ENCODE measurements around the gene FBN1. TPM values are rescaled to one million over a fixed set of nuclear protein-coding genes. Genes with fewer than 3 reads are reported as not detected.

Gene FBN1
- total RNA-seq, 1 experiment from 2014 or later = 5.5 TPM

DNA sequence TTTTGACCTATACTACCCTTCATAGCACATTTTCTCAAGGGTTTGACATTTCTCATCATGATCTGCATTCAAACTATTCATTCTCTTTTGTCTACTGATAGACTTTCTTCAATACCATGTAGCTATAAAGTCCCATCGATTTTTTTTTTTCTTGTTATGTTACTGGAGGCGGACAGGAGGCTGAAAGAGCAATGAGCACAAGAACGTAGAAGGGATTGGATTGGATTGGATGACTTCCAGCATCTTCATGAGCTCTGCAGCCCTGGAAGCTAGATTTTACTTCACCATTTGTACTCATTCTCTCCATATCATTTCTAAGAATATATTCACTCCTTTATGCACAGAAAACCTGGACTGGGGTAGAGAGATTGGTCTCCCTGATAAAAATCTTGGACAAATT, 271.0 kb downstream of the FBN1 start:
- H3K36me3 ChIP-seq (replicated peaks; ENCODE audit: control insufficient read depth, insufficient read depth, low read length) = no peaks in the 10 kb centered on the region
- no peak for DNase-seq

DNA sequence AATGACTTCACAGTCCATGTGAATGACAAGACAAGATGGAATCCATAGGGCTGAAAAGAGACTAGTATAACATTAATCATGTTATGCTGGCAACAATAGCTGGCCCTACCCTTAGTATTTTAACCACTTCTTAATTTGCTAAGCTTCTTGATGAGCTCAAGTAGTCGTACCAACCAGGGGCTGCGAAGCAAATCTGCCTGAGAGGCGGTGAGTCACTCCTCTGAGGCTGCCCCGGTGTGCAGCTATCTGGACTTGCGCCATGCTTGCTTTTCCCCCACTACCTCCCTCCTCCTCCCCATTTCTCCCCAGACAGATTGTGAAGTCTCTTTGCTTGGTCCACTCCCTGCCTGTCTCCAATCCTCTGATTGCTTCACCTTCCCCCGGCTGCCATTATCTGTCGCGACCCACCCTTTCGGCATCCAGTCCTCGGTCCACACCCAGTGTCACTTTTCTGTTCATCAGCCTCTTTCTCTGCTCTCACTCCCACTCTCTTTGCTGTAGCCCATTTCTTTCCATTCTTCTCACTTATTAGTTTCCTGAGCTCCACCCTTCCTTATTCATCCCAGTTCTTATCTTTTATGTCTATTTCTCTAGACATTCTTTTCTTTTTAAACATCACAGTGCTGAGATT, 271.6 kb downstream of the FBN1 start:
- no peak for DNase-seq
- H3K27me3 ChIP-seq (ENCODE audit: control insufficient read depth, insufficient read depth, low read length) = no peaks in the 10 kb centered on the region
- H3K36me3 ChIP-seq (replicated peaks; ENCODE audit: control insufficient read depth, insufficient read depth, low read length) = no peaks in the 10 kb centered on the region
- H3K4me3 ChIP-seq (ENCODE audit: insufficient read depth, low read depth, low read length) = no peak overlapping the region

More for the DNA sequence above, 271.0 kb downstream of the FBN1 start:
- no peaks in the 10 kb centered on the region for H3K27me3 ChIP-seq (ENCODE audit: control insufficient read depth, insufficient read depth, low read length)
- H3K4me3 ChIP-seq (ENCODE audit: insufficient read depth, low read depth, low read length) = no peak overlapping the region

DNA sequence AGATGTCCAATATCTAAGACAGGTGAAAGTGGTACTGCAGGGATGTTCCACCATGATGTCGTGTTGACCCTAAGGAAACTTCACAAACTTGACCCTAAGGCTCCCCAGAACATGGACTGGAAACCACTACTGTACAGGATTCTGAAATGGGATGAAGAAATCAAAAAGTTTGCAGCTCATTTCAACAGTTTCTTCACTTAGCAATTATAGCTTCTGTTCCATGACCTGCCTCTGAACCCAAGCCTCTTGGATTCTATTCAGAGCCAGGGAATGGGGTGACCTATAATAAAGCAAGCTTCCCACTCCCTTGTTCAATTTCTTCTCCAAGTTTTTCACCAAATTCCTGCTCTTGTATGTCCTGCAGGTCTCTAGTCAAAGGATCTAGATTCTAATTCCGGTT, 273.5 kb downstream of the FBN1 start:
- Histone ChIP-seq H3K36me3 (replicated peaks; ENCODE audit: control insufficient read depth, insufficient read depth, low read length) (no peaks in the 10 kb centered on the region), H3K4me3 (ENCODE audit: insufficient read depth, low read depth, low read length) (no peak overlapping the region), H3K27me3 (ENCODE audit: control insufficient read depth, insufficient read depth, low read length) (no peaks in the 10 kb centered on the region)
- no peak for DNase-seq

DNA sequence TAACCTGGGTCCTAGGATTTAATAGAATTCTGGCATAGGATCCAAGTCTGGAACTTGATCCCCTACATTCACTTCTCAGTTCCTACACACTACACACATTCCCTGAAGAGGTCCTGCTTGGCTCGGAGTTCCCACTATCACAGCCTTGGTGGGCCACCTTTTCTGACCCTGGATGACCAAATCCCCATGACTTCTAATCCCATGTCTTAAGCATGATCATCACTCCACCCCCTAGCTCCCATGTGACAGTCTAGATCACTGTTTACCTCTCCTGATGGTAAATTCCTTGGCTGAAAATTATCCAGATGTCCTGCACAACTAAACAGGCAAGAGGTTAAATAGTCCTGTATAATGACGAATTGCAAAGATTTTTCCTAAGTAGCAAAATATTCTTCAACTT, 274.0 kb downstream of the FBN1 start:
- Histone ChIP-seq H3K36me3 (replicated peaks; ENCODE audit: control insufficient read depth, insufficient read depth, low read length) (no peaks in the 10 kb centered on the region), H3K27me3 (ENCODE audit: control insufficient read depth, insufficient read depth, low read length) (no peaks in the 10 kb centered on the region), H3K4me3 (ENCODE audit: insufficient read depth, low read depth, low read length) (no peak overlapping the region)
- DNase-seq = no peak

DNA sequence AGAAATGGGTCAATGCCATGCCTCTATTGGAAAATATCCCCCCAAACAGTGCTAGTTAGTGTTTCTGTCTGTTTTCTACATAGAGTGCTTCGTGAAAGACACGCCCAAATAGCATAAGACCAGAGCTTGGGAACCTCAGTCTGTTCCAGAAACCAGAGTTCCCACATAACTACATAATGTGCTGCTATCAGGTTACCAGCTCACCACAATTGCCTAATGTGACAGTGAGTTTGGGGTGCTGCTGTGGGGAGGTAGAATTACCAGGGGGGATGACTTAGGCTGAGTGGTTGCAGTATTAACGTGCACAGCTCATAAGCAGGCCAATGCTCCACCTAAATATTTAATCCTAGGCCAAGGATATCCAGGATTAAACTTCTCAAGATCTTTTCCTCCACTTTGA, 275.0 kb downstream of the FBN1 start:
- DNase-seq = no peak
- Histone ChIP-seq H3K36me3 (replicated peaks; ENCODE audit: control insufficient read depth, insufficient read depth, low read length) (no peaks in the 10 kb centered on the region), H3K27me3 (ENCODE audit: control insufficient read depth, insufficient read depth, low read length) (no peaks in the 10 kb centered on the region), H3K4me3 (ENCODE audit: insufficient read depth, low read depth, low read length) (no peak overlapping the region)

DNA sequence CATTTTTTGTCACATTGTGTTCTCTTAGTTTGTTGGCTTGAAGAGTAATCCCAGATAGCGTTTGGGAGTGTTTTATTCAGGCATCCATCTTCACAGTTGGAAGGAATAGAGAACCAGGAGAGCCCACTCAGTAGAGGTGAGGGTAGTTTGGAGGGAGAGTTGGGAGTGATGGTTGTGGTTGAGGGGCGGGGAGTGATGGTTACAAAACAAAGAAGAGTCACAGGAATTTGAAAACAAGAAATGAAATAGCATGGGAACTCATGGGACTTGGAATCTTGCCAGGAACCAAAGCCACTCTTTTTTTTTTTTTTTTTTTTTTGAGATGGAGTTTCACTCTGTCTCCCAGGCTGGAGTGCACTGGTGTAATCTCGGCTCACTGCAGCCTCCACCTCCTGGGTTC, 278.0 kb downstream of the FBN1 start:
- H3K4me3 ChIP-seq (ENCODE audit: insufficient read depth, low read depth, low read length) = no peak overlapping the region

DNA sequence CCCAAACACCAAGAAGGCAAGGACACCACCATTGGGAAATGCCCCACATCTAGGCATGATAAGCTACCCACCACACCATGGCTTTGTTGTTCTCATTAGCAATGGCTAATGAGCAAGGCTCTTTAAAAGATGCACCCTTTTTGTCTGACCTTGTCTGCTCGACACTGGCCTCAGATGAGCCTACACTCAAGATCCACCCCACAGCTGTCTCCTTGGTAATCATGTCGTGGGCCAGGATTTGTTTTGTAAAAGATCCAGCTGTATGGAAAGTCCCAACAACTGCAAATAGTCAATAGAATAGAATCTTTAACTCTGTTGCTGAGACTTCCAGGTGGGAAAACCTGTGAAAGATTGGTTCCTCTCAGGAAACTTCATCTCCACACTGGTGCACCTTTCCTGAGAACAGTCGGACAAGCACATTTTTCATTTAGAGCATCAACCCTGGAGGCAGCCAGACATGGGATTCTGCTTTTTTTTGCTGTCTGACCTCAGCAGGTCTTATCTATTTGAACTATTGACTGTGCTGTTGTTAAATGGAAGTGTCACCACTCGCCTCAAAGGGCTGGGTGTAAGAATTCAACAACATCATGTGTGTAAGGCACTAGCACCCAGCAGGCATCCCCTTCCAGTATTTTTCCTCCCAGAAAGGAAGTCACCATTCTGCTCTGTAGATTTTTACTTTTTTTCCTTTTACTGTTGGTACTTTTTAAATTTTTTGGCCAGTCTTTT, 278.8 kb downstream of the FBN1 start:
- Histone ChIP-seq H3K36me3 (replicated peaks; ENCODE audit: control insufficient read depth, insufficient read depth, low read length) (no peaks in the 10 kb centered on the region), H3K4me3 (ENCODE audit: insufficient read depth, low read depth, low read length) (no peak overlapping the region), H3K27me3 (ENCODE audit: control insufficient read depth, insufficient read depth, low read length) (no peaks in the 10 kb centered on the region)
- DNase-seq = no peak

More for the DNA sequence above, 278.0 kb downstream of the FBN1 start:
- no peak for DNase-seq
- no peaks in the 10 kb centered on the region for H3K27me3 ChIP-seq (ENCODE audit: control insufficient read depth, insufficient read depth, low read length)
- no peaks in the 10 kb centered on the region for H3K36me3 ChIP-seq (replicated peaks; ENCODE audit: control insufficient read depth, insufficient read depth, low read length)

DNA sequence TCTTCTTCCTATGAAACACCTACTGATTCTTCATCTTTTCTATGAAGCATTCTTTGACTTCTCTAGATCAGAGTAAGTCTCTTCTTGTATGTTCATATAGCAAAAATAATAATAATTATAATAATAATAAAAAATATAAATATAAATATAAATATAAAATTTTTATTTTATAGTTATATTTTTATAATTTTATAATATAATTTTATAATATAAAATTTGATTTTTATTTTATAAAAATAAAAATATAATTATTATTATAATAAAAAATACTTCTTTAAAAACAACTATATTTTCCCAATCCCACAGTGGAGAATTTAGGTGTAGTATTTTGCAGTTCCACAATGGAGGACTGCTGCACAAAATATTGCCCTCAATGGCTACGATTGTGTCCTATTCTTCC, 279.9 kb downstream of the FBN1 start:
- Histone ChIP-seq H3K4me3 (ENCODE audit: insufficient read depth, low read depth, low read length) (no peak overlapping the region), H3K27me3 (ENCODE audit: control insufficient read depth, insufficient read depth, low read length) (no peaks in the 10 kb centered on the region), H3K36me3 (replicated peaks; ENCODE audit: control insufficient read depth, insufficient read depth, low read length) (no peaks in the 10 kb centered on the region)
- DNase-seq = no peak

DNA sequence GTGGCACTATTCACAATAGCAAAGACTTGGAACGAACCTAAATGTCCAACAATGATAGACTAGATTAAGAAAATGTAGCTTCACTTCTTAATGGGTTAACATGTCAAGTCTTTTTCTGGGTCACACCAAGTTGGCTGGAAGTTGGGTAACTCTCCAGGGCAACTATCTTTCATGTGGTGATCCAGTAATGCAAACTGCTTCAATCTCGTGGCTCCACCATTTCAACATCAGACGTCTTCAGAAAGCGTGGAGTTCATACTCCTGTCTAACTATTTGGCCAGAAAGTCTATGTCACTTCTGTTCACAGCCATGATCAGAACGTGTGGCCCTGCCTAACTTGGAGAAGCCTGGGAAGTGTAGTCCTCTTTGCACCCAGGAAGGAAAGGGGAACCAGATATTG, 282.0 kb downstream of the FBN1 start:
- H3K36me3 ChIP-seq (replicated peaks; ENCODE audit: control insufficient read depth, insufficient read depth, low read length) = no peaks in the 10 kb centered on the region
- no peak overlapping the region for H3K4me3 ChIP-seq (ENCODE audit: insufficient read depth, low read depth, low read length)
- DNase-seq = no peak
- no peaks in the 10 kb centered on the region for H3K27me3 ChIP-seq (ENCODE audit: control insufficient read depth, insufficient read depth, low read length)

DNA sequence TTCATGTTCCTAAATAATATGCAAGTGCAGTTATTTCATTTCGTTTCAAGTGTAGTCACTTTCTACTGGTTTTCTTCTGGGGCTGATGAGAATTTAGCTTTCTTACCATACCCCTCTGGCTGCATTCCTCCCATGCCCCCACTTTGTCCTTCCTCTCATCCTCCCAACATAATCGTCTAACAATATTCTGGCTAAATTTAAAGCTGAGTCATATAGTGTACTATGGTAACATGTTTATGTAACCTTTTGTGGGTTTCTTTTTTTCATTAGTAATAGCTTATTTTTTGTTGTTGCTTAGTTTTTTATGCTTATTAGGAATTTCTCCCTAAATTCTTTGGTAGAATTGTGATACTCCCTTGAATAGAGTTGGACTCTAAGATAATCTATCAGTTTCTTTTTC, 283.8 kb downstream of the FBN1 start:
- H3K27me3 ChIP-seq (ENCODE audit: control insufficient read depth, insufficient read depth, low read length) = no peaks in the 10 kb centered on the region
- DNase-seq = no peak
- H3K36me3 ChIP-seq (replicated peaks; ENCODE audit: control insufficient read depth, insufficient read depth, low read length) = no peaks in the 10 kb centered on the region
- no peak overlapping the region for H3K4me3 ChIP-seq (ENCODE audit: insufficient read depth, low read depth, low read length)

DNA sequence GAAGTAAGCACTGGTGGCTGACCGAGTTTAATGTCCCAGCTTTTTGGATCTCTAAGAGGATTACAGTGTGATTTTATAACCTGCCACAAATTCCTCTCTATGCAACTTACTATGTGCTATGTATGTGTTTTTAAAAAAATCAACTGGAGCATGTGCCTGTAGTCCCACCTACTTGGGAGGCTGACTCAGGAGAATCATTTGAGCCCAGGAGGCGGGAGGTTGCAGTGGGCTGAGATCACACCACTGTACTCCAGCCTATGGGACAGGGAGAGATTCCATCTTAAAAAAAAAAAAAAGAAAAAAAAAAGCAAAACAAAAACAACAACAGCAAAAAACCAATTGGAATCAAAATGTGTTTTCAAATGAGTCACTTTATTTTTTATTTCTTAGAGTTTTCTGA, 284.7 kb downstream of the FBN1 start:
- DNase-seq = no peak

More for the DNA sequence above, 284.7 kb downstream of the FBN1 start:
- H3K4me3 ChIP-seq (ENCODE audit: insufficient read depth, low read depth, low read length) = no peak overlapping the region
- H3K36me3 ChIP-seq (replicated peaks; ENCODE audit: control insufficient read depth, insufficient read depth, low read length) = no peaks in the 10 kb centered on the region
- H3K27me3 ChIP-seq (ENCODE audit: control insufficient read depth, insufficient read depth, low read length) = no peaks in the 10 kb centered on the region

Other genes starting within 250 kb of the FBN1 start
- 5.5 and 9.2 TPM in 2 replicates for gene CEP152, start 165.4 kb upstream of the FBN1 start, total RNA-seq (2014; rRNA removed; shearing (Covaris generic))
- 85.5 and 88.7 TPM in 2 replicates for gene EID1, start 232.4 kb upstream of the FBN1 start, total RNA-seq (2014; rRNA removed; shearing (Covaris generic))